ENCODE measurements around the gene PLEKHA7.
A peak's percentile ranks its signal among the peaks of the same experiment; 100 is the strongest.
"Not testable (repeated sequence)": the region's sequence is repeated elsewhere in the genome, so short reads cannot be mapped to it uniquely, and the experiment has no call there.

The PLEKHA7 gene

DNA sequence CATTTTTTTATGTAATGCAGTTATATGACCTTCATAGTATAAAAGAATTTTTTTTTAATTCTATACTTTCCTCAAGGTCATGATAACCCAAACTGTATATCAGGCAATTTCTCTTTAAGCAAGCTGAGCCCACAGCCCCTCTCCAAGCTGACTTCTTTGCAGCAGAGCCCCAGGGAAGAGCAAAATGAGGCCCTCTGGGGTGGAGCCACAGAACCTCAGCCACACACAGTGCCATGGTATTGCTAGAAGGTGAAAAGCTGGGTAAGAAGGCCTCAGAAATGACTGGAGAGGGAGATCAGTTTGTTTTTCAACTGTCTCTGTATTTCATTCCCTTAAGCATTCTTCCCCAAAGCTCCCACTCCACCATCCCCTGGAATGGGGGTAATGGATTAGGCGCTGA is 108.8 kb downstream of the PLEKHA7 start:
- DNase-seq = no peak

DNA sequence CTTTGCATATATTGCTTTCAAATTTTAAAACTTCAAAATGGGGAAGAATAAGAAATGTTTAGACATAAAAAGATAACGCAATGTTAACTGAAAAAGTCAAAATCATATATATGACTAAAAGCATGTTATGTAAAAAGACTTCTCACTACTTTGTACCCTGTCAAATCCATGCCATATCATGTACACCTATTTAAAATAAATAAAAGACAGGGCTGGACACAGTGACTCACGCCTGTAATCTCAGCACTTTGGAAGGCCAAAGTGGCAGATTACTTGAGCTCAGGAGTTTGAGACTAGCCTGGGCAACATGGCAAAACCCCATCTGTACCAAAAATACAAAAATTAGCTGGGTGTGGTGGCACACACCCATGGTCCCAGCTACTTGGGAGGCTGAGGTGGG is 109.5 kb downstream of the PLEKHA7 start:
- DNase-seq = not testable (repeated sequence)

DNA sequence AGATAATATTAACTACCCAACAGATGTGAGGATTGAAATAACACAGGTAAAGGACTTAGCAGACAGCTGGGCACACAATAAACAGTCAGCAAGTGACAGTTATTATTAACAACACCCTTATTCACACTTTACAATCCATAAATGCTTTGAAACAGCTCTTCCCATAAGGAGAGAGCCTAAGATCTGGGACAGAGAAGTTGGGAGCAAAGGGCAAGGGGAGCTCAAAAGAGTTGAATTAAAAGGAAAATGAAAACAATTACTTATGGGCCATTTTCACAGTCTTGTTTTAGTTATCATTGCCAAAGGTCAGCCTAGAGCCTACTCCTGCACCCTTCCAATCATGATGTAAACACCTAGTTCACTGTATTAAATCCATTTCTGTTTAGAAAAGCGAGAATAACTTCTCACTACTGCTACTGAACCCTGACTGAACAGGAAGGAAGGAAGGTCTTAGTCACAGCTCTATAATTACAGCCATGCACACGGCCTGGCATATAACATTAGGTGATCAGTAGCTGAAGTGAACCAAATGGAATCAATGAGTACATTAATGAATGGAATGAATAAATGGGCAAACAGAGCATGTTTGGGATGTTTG is 111.3 kb downstream of the PLEKHA7 start:
- DNase-seq = no peak

DNA sequence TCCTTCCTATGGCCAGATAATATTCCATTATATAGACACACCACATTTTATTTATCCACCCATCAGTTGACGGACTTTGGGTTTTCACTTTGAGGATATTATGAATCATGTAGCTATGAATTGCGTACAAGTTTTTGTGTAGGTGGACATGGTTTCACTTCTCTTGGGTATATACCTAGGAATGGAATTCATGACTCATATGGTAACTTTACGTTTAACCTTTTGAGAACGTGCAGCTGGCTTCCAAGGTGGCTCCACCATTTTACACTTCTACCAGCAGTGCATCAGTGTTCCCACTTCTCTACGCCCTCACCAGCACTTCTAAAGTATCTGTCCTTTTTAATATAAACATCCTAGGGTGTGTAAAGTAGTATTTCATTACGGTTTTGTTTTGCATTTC is 112.0 kb downstream of the PLEKHA7 start:
- DNase-seq = no peak

DNA sequence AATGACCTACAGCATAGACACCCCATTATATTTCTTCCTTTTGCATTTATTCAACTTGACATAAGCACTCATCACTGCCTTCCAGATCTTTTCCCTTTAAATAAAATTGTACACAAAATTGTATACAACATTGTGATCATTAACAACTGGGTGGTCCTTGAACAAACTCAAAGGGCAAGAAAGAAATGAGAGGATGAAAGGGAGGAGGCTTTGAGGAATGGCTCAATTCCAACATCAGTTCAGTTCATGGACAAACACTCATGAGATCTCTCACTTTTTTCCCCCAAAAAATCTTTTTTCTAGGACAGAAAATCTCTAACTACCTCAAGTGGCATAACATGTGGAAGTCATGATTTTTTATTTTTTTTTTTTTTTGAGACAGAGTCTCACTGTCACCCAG is 113.7 kb downstream of the PLEKHA7 start:
- DNase-seq = no peak

DNA sequence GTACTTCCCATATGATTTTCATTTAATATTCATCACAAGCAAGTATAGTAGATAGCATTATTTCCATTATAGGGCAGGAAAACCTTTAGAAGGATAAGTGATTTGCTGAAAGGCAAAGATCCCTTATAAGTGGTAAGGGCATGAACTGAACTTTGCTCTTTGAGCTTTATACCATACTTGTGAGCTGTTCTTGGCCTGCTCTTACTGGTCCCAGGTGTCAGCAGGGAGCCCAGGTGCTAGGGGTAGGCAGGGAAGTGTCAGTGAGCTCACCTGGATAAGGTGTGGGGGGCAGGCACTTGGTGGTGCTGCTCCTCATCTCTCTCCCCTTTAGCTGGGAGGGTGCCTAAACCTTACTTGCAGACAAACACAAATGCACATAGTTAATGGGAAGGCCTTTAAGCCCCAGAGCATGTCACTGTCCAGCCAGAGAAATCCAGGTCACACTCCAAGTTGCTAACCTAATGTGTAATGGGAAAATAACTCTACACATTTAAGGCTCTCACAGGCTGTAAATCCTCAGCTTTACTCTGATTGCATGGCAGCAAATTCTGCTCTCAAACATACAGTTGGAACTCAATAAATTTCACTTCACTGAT is 114.4 kb downstream of the PLEKHA7 start:
- no peak for DNase-seq

DNA sequence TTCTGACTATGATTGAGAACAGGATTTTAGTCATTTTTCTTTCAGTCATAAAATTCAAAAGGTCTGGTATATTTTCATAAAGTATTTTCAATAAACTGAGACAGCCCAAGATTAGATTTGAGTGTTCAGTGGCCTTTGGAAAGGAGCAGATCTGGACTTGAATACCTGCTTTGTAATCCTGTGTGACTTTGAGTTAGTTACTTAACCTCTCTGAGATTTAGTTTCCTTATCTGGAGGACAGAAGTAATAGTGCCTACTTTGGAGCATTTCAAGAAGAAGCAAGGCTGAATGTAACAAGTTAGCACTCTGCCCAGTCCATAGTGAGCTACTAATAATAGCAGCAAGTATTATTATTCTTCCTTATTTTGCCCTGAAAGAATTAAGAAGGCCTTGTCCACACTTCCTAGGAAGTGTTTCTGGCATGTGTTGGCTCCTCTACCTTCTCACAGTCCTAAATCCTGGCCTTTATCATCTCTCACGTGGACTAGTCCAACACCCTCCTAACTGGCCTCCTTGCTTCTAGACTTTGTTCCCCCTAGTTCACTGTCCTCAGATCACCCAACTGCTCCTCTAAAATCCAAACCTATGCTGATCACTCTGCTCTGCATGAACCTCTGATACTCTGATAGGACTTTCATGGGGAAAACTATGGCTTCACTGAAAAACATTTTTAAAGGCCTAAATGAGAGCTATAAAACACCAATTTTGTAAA is 115.8 kb downstream of the PLEKHA7 start:
- DNase-seq = no peak

DNA sequence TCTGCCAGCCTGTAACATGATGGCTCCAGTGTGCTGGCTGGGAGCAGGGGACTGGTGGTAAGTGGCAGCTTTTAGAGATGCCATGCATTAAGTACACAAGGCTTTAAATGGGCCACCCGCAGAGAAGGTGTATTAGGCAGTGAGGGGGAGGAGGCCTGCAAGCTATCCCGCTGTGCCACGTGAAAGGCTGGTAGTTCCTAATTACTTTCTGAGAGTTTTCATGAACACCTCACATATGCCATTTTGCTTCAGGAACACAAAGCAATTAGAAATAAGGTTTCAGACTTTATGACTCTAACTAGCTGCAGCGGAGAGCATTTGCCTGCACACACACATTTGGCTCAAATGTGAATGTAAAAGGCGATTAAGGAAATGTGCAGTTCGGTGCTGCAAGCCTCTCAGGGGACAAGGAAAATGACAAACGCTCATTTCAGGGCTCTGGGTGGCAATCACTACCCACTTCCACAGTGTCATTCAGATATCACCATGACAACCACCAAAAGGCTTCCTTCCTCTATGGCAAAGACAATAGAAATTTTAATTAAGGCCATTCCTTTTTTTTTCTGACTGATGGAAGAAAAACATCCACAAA is 116.6 kb downstream of the PLEKHA7 start:
- peak; percentile 95 for DNase-seq

DNA sequence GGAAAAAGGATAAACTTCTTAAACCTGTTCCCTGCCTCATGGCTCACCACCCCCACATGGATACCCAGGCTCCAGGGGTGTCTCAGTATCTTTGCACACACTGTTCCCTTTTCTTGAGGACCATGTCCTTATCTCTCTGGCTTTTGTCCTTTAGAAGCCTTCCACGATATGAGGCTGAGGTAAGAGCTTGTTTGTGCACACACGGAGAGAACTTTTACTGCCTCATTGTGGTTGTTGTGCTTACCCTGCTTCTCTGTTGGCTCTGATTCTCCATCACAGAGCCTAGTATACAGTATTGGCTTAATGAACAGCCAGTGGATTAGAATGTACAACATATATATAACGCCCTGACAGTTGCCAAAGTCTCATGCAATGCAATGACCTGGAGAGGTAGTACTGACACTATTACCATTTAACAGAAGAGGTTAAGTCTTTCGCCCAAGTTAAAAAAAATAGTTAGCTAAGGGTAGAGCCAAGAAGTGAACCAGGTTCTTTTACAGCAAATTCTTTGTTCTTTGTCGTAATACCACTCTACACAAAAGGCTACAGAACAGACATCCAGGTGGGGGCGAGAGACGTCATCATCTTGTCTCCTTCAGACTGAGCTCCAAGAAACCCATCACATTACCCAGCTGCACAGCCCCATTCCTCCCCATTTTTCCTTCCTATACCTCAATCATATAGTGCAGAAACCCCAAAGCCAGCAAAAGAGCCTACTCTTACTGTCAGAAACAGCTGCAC is 117.3 kb downstream of the PLEKHA7 start:
- no peak for DNase-seq

DNA sequence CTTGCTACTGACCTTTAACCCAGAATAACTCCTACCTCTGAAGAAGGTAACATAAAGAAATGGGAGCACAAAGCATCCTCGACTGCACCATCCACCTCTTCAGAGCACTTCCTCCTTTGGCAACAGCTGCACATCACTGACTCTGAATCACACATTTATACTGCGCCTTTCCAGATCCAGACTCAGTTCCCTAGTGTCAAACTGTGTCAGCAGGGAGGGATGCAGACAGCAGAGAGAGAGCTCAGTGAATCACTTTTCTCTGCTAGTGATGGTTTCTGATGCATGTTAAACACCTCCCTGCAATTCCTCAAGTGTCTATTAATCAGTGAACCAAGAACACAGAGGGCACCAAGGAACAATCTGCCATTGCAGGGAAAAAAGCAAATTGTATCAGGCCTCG is 118.9 kb downstream of the PLEKHA7 start:
- DNase-seq = no peak

DNA sequence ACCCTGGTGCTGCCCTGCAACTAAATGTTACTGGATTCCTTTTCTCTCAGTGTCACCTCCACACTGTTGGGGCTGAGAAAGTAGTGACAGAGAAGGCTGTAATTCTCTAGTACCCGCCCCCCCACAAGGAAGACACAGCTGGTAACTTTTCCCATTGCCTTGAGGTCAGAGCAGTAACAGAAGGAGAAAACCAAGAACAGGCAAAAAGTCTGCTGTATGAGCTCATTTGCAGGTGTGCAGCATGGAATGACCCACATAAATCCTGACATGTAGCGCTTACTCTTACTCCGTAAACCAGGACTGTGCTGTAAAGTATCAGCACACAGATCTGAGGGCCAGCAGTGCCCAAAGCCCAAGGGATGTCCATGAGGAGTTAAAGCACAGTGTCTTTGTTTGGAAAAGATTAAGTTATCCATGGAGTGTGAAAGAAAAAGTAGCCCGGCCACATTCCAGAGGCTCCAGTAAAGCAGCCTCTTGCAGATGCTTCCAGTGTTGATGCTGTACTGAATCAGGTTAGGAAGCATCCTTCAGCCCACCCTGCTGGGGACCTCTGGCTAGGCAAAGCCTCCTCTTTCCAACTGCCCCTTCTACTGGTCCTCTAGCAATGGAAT is 120.7 kb downstream of the PLEKHA7 start:
- DNase-seq = no peak

DNA sequence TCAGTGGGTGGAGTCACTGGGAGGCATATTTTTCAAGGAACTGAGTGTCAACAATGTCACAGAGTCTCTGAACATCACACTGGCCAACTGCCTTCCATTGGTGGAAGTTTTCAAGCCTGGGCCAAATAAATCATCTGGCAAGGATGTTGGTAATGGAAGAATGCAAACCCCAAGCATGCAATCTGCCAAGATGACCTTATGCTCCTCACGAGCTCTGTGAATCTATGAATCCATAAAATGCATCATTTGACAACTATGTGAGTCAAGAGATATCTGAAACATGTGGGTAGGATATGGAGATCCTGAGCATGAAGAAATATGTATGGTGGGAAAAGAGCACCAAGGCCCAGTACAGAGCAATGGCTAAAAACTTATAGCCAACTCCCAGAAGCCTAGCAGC is 122.2 kb downstream of the PLEKHA7 start:
- DNase-seq = no peak

DNA sequence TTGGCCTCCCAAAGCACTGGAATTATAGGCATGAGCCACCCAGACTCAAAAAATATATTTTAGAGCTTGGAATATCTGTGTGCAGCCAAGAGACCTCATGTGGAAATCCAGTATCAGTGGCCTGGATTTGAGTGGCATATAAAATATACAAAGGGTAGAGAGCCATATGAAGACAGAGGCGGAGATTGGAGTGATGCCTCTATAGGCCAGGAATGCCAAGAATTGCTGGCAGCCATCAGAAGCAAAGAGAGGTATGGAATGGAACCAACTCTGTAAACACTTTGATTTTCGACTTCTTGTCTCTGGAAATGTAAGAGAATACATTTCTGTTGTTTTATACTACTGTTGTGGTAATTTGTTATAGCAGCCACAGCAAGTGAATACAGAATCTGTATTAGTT is 123.0 kb downstream of the PLEKHA7 start:
- DNase-seq = no peak

DNA sequence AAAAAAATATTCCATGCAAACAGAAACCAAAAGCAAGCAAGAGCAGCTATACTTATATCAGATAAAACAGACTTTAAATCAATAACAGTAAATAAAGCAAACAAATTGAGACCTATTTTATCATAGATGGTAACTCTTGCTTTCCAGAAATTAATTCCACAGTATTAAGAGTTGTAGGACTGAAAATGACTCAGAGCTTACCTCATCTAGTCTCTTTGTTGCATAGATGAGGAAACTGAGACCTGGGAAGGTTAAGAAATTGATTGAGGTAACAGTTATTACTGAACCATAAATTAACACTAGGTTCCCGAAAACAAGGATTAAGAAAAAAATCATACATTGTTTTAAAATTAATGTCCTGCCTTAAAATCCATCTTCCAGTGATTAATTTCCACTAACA is 123.8 kb downstream of the PLEKHA7 start:
- no peak for DNase-seq

DNA sequence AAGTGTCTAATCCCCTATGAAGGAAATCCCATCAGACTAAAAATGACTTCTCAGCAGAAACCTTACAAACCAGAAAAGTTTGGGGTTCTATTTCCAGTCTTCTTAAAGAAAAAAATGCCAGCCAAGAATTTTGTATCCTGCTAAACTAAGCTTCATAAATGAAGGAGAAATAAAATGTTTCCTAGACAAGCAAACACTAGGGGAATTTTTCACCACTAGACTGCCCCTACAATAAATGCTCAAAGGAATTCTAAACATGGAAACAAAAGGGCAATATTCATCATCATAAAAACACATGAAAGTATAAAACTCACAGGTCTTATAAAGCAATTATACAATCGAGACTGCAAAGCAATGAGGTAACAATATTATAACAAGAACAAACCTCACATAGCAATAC is 124.3 kb downstream of the PLEKHA7 start:
- no peak for DNase-seq

DNA sequence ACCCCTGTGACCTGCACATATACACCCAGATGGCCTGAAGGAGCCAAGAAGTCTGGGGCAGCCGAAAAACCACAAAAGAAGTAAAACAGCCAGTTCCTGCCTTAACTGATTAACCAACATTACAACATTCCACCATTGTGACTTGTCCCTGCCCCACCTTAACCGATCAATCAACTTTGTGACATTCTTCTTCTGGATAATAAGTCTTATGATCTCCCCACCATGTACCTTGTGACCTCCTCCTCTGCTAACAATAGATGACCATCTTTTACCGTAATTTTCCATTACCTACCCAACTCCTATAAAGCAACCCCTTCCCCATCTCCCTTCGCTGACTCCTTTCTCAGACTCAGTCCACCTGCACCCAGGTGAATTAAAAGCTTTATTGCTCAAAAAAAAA is 125.2 kb downstream of the PLEKHA7 start:
- DNase-seq = not testable (repeated sequence)

DNA sequence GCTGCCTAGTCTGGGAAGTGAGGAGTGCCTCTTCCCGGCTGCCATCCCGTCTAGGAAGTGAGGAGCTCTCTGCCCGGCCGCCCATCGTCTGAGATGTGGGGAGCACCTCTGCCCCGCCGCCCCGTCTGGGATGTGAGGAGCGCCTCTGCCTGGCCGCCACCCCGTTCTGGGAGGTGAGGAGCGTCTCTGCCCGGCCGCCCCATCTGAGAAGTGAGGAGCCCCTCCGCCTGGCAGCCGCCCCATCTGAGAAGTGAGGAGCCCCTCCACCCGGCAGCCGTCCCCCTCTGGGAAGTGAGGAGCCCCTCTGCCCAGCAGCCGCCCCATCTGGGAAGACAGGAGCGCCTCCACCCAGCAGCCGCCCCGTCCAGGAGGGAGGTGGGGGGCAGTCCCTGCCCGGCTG is 126.3 kb downstream of the PLEKHA7 start:
- not testable (repeated sequence) for DNase-seq

DNA sequence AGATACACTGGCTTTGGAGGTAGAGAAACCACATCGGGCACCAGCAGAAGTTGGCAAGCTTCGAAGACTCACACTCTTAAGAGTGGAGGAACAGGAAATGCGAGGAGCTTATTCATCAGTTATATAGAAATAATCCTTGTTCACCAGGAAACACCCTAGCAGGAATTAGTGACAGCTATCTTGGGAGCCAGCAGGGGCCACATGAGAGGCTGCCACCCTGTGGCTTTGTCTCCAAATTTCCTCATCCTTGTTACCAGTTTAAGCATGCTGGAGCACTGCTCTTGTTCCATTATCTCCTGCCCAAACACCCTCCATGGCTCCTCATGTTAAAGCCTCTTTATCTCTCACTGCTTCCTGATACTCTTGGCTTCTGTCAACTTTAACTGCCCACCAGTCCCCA is 131.0 kb downstream of the PLEKHA7 start:
- no peak for DNase-seq

DNA sequence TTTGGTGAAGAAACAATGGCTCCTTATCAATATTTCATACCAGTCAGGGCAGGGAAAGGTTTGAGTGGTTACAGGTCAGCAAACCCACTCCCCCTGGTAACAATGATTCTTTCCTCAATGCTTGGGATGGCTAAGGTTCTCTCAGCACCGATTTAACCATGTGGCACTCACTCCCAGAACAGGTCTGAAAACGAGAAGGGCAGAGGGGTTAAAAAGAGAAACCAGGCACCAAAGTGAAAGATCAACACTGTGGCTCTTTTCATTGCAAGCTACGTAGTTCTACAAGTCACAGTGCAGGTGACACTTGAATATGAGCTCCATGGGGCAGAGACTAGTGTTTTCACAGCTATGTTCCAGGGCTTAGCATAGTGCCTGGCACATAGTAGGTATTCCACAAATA is 132.4 kb downstream of the PLEKHA7 start:
- DNase-seq = no peak

DNA sequence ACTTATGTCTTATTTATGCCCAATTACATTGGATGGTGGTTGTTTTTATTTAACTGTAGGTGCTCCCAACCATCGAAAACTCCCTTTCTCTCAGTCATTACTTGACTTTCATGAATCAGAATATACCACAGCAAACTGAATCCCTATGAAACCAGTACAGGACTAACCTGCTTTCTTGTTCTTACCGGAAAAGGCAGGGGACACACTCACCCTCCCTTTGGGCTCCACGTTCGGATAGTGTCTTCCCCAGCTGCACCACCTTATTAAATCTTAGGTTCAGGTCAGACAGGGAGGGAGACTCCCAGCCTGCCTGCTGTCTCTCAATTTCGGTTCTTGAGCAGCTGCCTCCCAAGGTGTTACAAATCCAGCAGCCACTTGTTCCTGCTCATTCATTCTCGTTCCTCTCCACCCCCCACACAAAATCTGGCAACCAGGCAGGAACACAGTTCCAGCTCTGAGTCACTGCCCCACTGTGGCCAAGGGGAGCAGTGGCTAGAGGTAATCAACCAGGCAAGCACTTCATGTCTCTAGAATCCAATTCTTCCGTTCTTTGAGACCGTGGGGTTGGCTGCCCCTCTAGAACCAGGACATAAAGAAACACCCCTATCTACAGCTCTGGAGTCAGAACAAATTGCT is 133.0 kb downstream of the PLEKHA7 start:
- no peak for DNase-seq

DNA sequence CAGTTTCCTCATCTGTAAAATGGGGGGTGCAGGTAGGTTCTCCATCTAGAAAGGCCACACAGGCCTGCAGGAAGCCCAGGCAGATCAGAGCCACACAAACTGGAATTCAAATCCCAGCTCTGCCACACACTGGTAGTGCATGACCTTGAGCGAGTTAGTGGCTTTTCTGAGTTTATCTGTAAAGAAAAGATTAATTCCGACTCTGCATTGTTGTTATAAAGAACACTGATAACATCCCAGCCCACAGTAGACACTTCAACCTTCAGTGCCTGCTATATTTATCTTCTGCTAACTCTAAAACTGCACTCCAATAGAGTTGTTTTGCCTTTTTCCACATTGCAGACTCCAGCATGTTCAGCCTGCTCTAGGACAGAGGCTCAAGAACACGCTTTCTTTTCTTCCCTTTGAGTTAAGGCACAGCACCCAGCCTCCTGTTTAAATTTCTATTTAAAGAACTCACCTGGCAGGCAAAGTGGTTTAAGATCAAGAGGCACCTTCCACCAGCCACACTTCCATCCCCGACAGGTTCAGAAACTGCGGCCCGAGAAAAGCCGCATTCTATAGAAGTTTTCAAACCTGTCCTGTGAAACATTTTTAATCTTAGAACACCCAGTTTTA is 133.9 kb downstream of the PLEKHA7 start:
- no peak for DNase-seq

DNA sequence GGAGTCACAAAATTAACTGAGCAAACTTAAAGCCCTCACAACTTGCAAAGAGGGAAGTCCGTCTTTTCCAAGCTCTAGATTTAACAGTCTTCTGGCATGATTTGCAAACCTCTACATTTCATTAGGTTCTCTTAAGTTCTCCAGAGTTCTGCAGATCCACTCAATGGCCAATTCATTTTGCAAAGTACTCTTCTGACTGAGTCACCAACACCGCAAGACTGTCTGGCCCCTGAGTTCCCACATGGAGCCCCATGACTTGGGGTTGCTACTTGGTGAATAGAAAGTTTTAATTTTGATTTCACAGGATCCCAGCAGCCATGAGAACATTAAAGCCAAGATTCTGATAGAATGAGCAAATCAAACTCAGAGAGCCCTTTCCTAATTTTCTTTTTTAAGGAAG is 134.5 kb downstream of the PLEKHA7 start:
- no peak for DNase-seq

Data from NCI-H774 (cell line).